GM23338 (cell line): ENCODE measurements around the gene TNFRSF1A.

ENCODE experiments used
- CREB1 ChIP-seq: fragments of 250-450 bp; sonication (Bioruptor Pico); IDR thresholded peaks from 2 replicates; pipeline ENCODE4 v1.5.0; 2020; ENCODE audit warnings: low read depth, mild to moderate bottlenecking, moderate library complexity
- EZH2 ChIP-seq: fragments of 200-600 bp; sonication (generic); IDR thresholded peaks from one replicate; pipeline ENCODE4 v1.8.0; 2017; ENCODE audit warnings: antibody characterized with exemption, mild to moderate bottlenecking, low read depth; ENCODE audit not compliant: unreplicated experiment
- EZH2phosphoT487 ChIP-seq: fragments of 200-600 bp; sonication (generic); IDR thresholded peaks from one replicate; pipeline ENCODE4 v1.8.1; 2018; ENCODE audit warnings: antibody characterized with exemption; ENCODE audit not compliant: unreplicated experiment
- JUNB ChIP-seq: IDR thresholded peaks from one replicate; pipeline ENCODE4 v1.6.1; 2016; ENCODE audit warnings: antibody characterized with exemption; ENCODE audit not compliant: unreplicated experiment
- NANOG ChIP-seq: IDR thresholded peaks from 2 replicates; pipeline ENCODE4 v1.6.1; 2016; ENCODE audit warnings: antibody characterized with exemption, borderline replicate concordance
- POLR2AphosphoS5 ChIP-seq: IDR thresholded peaks from 2 replicates; pipeline ENCODE4 v1.6.1; 2016; ENCODE audit warnings: antibody characterized with exemption, low read depth
- ZNF331 ChIP-seq: fragments of 250-450 bp; sonication (Bioruptor Pico); IDR thresholded peaks from 2 replicates; pipeline ENCODE4 v1.5.0; 2020; ENCODE audit warnings: low read depth, mild to moderate bottlenecking, moderate library complexity
- TF ChIP-seq, protein P1 (sequence below), 2 experiments: fragments of 200-600 bp in 1 of 2; sonication (generic) in 1 of 2; conservative IDR thresholded peaks; 2 replicates each; pipeline versions ENCODE4 v1.5.1 to v1.6.1; 2016 to 2017; ENCODE audit warnings: antibody characterized with exemption in 2 of 2, low read depth in 2 of 2, mild to moderate bottlenecking in 2 of 2, moderate library complexity in 1 of 2
- TF ChIP-seq, protein P2 (sequence below): IDR thresholded peaks from 2 replicates; pipeline ENCODE4 v1.6.1; 2016; ENCODE audit warnings: antibody characterized with exemption
- TF ChIP-seq, protein P3 (sequence below): IDR thresholded peaks from one replicate; pipeline ENCODE4 v1.6.1; 2018; ENCODE audit warnings: antibody characterized with exemption; ENCODE audit not compliant: unreplicated experiment

DNA sequence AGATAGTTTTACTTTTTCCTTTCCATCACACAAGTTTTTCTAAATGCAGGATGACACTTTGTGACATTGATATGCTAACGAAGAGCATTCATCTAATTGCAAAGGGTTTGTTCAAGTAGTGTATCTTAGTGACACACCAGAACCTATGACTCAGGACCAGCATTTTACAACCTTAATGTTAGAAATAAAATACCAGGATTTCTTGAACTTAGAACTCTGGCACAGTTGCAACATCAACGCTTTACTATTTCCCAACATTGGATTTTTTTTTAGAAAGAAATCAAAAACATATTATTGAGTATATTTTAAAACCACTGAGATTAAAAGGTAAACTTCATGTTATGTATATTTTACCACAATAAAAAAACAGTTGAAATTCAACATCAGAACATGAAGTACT is 49.3 kb downstream of the TNFRSF1A start:
- TF ChIP-seq EZH2, result no peak
- TF ChIP-seq, protein P1, sequence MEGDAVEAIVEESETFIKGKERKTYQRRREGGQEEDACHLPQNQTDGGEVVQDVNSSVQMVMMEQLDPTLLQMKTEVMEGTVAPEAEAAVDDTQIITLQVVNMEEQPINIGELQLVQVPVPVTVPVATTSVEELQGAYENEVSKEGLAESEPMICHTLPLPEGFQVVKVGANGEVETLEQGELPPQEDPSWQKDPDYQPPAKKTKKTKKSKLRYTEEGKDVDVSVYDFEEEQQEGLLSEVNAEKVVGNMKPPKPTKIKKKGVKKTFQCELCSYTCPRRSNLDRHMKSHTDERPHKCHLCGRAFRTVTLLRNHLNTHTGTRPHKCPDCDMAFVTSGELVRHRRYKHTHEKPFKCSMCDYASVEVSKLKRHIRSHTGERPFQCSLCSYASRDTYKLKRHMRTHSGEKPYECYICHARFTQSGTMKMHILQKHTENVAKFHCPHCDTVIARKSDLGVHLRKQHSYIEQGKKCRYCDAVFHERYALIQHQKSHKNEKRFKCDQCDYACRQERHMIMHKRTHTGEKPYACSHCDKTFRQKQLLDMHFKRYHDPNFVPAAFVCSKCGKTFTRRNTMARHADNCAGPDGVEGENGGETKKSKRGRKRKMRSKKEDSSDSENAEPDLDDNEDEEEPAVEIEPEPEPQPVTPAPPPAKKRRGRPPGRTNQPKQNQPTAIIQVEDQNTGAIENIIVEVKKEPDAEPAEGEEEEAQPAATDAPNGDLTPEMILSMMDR (conservative IDR thresholded peaks at IDR 0.05; ENCODE audit: low read depth in 2 of 2), result no peak
- TF ChIP-seq EZH2phosphoT487, result no peak
- TF ChIP-seq, protein P2, sequence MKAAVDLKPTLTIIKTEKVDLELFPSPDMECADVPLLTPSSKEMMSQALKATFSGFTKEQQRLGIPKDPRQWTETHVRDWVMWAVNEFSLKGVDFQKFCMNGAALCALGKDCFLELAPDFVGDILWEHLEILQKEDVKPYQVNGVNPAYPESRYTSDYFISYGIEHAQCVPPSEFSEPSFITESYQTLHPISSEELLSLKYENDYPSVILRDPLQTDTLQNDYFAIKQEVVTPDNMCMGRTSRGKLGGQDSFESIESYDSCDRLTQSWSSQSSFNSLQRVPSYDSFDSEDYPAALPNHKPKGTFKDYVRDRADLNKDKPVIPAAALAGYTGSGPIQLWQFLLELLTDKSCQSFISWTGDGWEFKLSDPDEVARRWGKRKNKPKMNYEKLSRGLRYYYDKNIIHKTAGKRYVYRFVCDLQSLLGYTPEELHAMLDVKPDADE, result no peak
- TF ChIP-seq JUNB, result no peak
- TF ChIP-seq NANOG, result no peak
- TF ChIP-seq POLR2AphosphoS5, result no peak
- TF ChIP-seq, protein P3, sequence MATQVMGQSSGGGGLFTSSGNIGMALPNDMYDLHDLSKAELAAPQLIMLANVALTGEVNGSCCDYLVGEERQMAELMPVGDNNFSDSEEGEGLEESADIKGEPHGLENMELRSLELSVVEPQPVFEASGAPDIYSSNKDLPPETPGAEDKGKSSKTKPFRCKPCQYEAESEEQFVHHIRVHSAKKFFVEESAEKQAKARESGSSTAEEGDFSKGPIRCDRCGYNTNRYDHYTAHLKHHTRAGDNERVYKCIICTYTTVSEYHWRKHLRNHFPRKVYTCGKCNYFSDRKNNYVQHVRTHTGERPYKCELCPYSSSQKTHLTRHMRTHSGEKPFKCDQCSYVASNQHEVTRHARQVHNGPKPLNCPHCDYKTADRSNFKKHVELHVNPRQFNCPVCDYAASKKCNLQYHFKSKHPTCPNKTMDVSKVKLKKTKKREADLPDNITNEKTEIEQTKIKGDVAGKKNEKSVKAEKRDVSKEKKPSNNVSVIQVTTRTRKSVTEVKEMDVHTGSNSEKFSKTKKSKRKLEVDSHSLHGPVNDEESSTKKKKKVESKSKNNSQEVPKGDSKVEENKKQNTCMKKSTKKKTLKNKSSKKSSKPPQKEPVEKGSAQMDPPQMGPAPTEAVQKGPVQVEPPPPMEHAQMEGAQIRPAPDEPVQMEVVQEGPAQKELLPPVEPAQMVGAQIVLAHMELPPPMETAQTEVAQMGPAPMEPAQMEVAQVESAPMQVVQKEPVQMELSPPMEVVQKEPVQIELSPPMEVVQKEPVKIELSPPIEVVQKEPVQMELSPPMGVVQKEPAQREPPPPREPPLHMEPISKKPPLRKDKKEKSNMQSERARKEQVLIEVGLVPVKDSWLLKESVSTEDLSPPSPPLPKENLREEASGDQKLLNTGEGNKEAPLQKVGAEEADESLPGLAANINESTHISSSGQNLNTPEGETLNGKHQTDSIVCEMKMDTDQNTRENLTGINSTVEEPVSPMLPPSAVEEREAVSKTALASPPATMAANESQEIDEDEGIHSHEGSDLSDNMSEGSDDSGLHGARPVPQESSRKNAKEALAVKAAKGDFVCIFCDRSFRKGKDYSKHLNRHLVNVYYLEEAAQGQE, result no peak
- no peak for TF ChIP-seq CREB1 (CRISPR knock-in tag)
- no peak for TF ChIP-seq ZNF331 (CRISPR knock-in tag)
